Esophagus squamous epithelium (tissue), 4 donors: ENCODE results near the gene DENND4A.

Experiments used
- CTCF ChIP-seq, 6 experiments: fragments of 450-650 bp in 4 of 6; fragments of 200-600 bp in 2 of 6; sonication (generic) in 2 of 6; IDR thresholded peaks; one replicate each; pipeline ENCODE4 v1.5.1; 2016 to 2019; ENCODE audit warnings: antibody characterized with exemption in 6 of 6, mild to moderate bottlenecking in 4 of 6, moderate library complexity in 4 of 6
- POLR2A ChIP-seq, 4 donors: fragments of 450-650 bp; IDR thresholded peaks; one replicate each; pipeline ENCODE4 v1.6.1; 2017; ENCODE audit warnings: antibody characterized with exemption in 4 of 4, mild to moderate bottlenecking in 4 of 4, moderate library complexity in 3 of 4

DNA sequence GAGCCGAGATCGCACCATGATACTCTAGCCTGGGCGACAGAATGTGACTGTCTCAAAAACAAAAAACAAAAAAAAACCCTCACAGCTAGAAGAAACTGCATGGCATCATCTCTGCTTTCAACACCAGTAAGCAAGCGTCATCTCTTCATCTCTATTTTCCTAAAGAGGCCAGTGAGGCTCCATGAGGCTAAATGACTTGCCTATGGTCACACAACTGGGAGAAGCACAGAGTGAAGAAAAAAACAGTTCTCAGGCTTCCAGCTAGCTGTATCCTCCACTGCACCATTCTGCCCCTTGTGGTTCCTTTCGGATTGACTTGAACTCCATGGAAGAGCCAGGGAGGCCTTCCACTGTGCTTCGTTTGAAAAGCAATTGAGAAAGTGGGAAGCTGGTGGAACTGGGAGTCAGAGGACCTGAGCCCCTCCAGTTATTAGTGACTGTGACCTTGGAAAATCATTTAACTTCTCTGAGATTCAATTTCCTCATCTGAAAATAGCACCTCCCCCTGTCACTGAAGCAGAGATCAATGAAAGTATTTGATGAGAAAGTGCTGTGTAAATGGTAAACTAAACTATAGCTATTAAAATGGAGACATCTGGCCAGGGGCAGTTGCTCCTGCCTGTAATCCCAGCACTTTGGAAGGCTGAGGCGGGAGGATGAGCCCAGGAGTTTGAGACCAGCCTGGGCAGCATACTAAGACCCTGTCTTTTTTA lies 32.1 kb upstream of the DENND4A start:
- TF ChIP-seq CTCF (IDR thresholded peaks at IDR 0.05) (peak in 5 of 6 experiments; percentile 33 to 58 (median 47)), POLR2A (IDR thresholded peaks at IDR 0.05) (no peak)
